ENCODE data around the gene SMYD5. TPM values are rescaled to one million over a fixed set of nuclear protein-coding genes. Genes with fewer than 3 reads are reported as not detected.

Gene SMYD5
- total RNA-seq, 2 donors from 2014 or later: 12.6 to 16.2 TPM

DNA sequence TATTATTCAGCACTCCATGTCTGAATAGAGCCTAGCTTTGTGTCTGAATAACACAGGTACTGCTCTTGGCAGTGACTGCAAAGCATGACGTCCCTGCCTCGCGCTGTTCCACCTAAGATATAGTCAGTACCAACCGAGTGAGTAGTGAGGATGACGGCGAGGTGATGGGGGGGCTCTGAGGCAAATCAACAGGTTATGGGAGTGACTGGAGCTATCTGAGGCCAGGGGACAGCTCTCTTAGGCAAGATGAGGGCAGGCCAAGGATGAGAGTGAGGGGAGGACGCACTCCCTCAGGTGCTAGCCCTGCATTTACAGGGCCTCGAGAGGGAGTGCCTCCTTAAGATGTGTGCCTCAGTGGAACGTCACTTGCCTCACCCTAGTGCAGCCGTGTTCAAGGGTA lies 39.8 kb upstream of the SMYD5 start:
- peaks cover 0 to 19% of the 10 kb centered on the region in 2 donors for H3K4me1 ChIP-seq (ENCODE audit: control insufficient read depth in 1 of 2, low read depth in 2 of 2)
- no peak overlapping the region for H3K27ac ChIP-seq
- H3K4me3 ChIP-seq: no peak overlapping the region
- ATAC-seq (ENCODE audit: insufficient number of reproducible peaks, low FRiP score, low read depth) (no peak), DNase-seq (ENCODE audit: low spot score) (no peak)
- H3K36me3 ChIP-seq: no peaks in the 10 kb centered on the region
- H3K9me3 ChIP-seq: no peaks in the 10 kb centered on the region
- TF ChIP-seq CTCF (IDR thresholded peaks at IDR 0.05): no peak
- no peaks in the 10 kb centered on the region for H3K27me3 ChIP-seq (replicated peaks; ENCODE audit: insufficient read depth)

GRCh38 chr2:73174941-73175662 lies 38.9 kb upstream of the SMYD5 start:
- Histone ChIP-seq H3K4me1 (ENCODE audit: control insufficient read depth in 1 of 2, low read depth in 2 of 2) (peaks cover 0 to 19% of the 10 kb centered on the region in 2 donors), H3K9me3 (no peaks in the 10 kb centered on the region), H3K27ac (no peak overlapping the region), H3K4me3 (peak overlapping the region; percentile 77), H3K27me3 (replicated peaks; ENCODE audit: insufficient read depth) (no peaks in the 10 kb centered on the region), H3K36me3 (no peaks in the 10 kb centered on the region)
- ATAC-seq (ENCODE audit: insufficient number of reproducible peaks, low FRiP score, low read depth): no peak
- no peak for DNase-seq (ENCODE audit: low spot score)
- TF ChIP-seq CTCF (IDR thresholded peaks at IDR 0.05): no peak

GRCh38 chr2:73175663-73176204 lies 38.3 kb upstream of the SMYD5 start:
- peak; percentile 45 for ATAC-seq (ENCODE audit: insufficient number of reproducible peaks, low FRiP score, low read depth)
- peak; percentile 60 for DNase-seq (ENCODE audit: low spot score)
- no peak for TF ChIP-seq CTCF (IDR thresholded peaks at IDR 0.05)
- Histone ChIP-seq H3K27me3 (replicated peaks; ENCODE audit: insufficient read depth) (no peaks in the 10 kb centered on the region), H3K4me3 (peak overlapping the region; percentile 77), H3K36me3 (no peaks in the 10 kb centered on the region), H3K27ac (peak overlapping the region in 1 of 2 donors; percentile 71), H3K4me1 (ENCODE audit: control insufficient read depth in 1 of 2, low read depth in 2 of 2) (peaks cover 0 to 19% of the 10 kb centered on the region in 2 donors), H3K9me3 (no peaks in the 10 kb centered on the region)

GRCh38 chr2:73176205-73176880 lies 37.7 kb upstream of the SMYD5 start:
- H3K4me1 ChIP-seq (ENCODE audit: control insufficient read depth in 1 of 2, low read depth in 2 of 2): peaks cover 0 to 19% of the 10 kb centered on the region in 2 donors
- no peaks in the 10 kb centered on the region for H3K9me3 ChIP-seq
- no peak for DNase-seq (ENCODE audit: low spot score)
- no peak for TF ChIP-seq CTCF (IDR thresholded peaks at IDR 0.05)
- no peaks in the 10 kb centered on the region for H3K36me3 ChIP-seq
- ATAC-seq (ENCODE audit: insufficient number of reproducible peaks, low FRiP score, low read depth): peak; percentile 46
- H3K27ac ChIP-seq: peak overlapping the region; percentile 71 to 80
- H3K27me3 ChIP-seq (replicated peaks; ENCODE audit: insufficient read depth): no peaks in the 10 kb centered on the region
- H3K4me3 ChIP-seq: peak overlapping the region; percentile 77

Data from thoracic aorta (tissue), 2 donors.